CD4-positive, alpha-beta memory T cell (primary cell): ENCODE data around the gene CLTB. TPM values are rescaled to one million over a fixed set of nuclear protein-coding genes. Genes with fewer than 3 reads are reported as not detected.
A peak's percentile ranks its signal among the peaks of the same experiment; 100 is the strongest.

Experiments used
- CTCF ChIA-PET: fragments of 350-600 bp; sonication (Branson Sonifier 250); formaldehyde crosslinking; loops from one replicate; lab custom pipeline; 2021; ENCODE audit warnings: inconsistent platforms; ENCODE audit not compliant: partially characterized antibody; lab: Charles Lee
- POLR2A ChIA-PET: fragments of 350-600 bp; sonication (Branson Sonifier 250); formaldehyde crosslinking; loops from one replicate; lab custom pipeline; 2021; ENCODE audit not compliant: partially characterized antibody; lab: Charles Lee
- DNase-seq, 5 donors: peaks; one replicate each; pipeline versions ENCODE4 v3.0.0 to v3.0.0-alpha.2; 2020 to 2022; ENCODE audit warnings: mixed read lengths in 1 of 5
- H3K27ac ChIP-seq: one replicate; pipeline ENCODE4 v1.7.0; 2013; ENCODE audit warnings: low read depth, low read length
- H3K27me3 ChIP-seq: 2 replicates; pipeline ENCODE4 v1.7.0; 2013; ENCODE audit warnings: mild to moderate bottlenecking, low read length, moderate library complexity; ENCODE audit not compliant: insufficient read depth
- H3K36me3 ChIP-seq: 2 replicates; pipeline ENCODE4 v1.7.0; 2013; ENCODE audit warnings: mild to moderate bottlenecking, low read length, moderate library complexity; ENCODE audit not compliant: insufficient read depth
- H3K4me1 ChIP-seq: 2 replicates; pipeline ENCODE4 v1.7.0; 2013; ENCODE audit warnings: mild to moderate bottlenecking, low read length, moderate library complexity; ENCODE audit not compliant: insufficient read depth
- H3K4me3 ChIP-seq, 2 donors: one replicate each; pipeline ENCODE4 v1.7.0; 2013; ENCODE audit warnings: low read length in 2 of 2, mild to moderate bottlenecking in 1 of 2
- H3K9me3 ChIP-seq, 2 donors: one replicate each; pipeline ENCODE4 v1.7.0; 2013; ENCODE audit warnings: low read length in 2 of 2, control low read depth in 1 of 2; ENCODE audit not compliant: control insufficient read depth in 1 of 2
- H3K27ac Mint-ChIP-seq, 7 donors: one replicate each; pipeline ENCODE4 v1.8.0; 2020 to 2021; ENCODE audit warnings: mixed read lengths in 7 of 7, mild to moderate bottlenecking in 6 of 7, inconsistent platforms in 3 of 7, moderate library complexity in 3 of 7
- H3K27me3 Mint-ChIP-seq, 2 donors: one replicate each; pipeline ENCODE4 v1.8.0; 2020 to 2021; ENCODE audit warnings: mixed read lengths in 2 of 2
- H3K36me3 Mint-ChIP-seq, 2 donors: one replicate each; pipeline ENCODE4 v1.8.0; 2020 to 2021; ENCODE audit warnings: mixed read lengths in 2 of 2, inconsistent platforms in 1 of 2, mild to moderate bottlenecking in 1 of 2
- H3K4me1 Mint-ChIP-seq, 4 donors: one replicate each; pipeline ENCODE4 v1.8.0; 2020 to 2021; ENCODE audit warnings: mixed read lengths in 4 of 4, mild to moderate bottlenecking in 1 of 4
- H3K4me3 Mint-ChIP-seq, 8 donors: one replicate each; pipeline ENCODE4 v1.8.0; 2020 to 2021; ENCODE audit warnings: mixed read lengths in 8 of 8, mild to moderate bottlenecking in 7 of 8, moderate library complexity in 6 of 8, inconsistent platforms in 3 of 8
- H3K9me3 Mint-ChIP-seq, 8 donors: one replicate each; pipeline ENCODE4 v1.8.0; 2020 to 2021; ENCODE audit warnings: mixed read lengths in 8 of 8, mild to moderate bottlenecking in 5 of 8, inconsistent platforms in 3 of 8, moderate library complexity in 1 of 8
- intact Hi-C: fragments of 100-400 bp; cut with micrococcal nuclease; formaldehyde crosslinking; loops from one replicate; pipeline ENCODE4 v1.15.1; 2023
- microRNA-seq: library from miRNA; unstranded; fragments of <30 nt; microRNA quantifications from one replicate; pipeline ENCODE4 v1.2.0, GENCODE V29; 2021; ENCODE audit warnings: borderline replicate concordance, borderline number of aligned reads, borderline microRNAs expressed, mixed read lengths
- polyA plus RNA-seq, 2 donors: library from polyadenylated mRNA; unstranded; fragments of 300-500 nt; fragmentation: Illumina TruSeq; gene quantifications; one replicate each; pipeline ENCODE4 v1.2.3, GENCODE V29; 2021
- total RNA-seq, 2 experiments: library from RNA; stranded (reverse); gene quantifications; one replicate each; pipeline ENCODE4 v1.2.3, GENCODE V29; 2021

The CLTB gene
- total and polyA plus RNA-seq, 4 experiments from 2014 or later: 34.8 to 76.6 (median 52.4) TPM

DNA sequence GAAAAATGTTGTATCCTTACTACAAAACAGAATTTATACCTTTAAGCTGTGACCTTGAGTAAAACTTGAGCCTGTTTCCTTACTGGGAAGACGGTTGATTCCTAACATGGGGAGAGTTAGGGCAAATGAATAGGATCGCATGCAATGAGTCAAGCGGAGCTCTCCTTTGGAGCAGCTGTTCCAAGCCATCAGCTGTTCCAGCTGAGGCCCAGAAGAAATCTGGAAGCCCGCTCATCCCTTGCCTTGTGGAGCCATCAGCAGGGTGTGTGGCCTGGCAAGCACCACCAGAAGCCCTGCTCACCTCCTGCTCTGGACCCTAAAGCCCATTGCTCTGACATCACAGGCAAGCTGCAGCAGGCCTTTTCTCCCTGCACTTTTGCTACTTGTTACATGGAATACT is 62.8 kb downstream of the CLTB start:
- H3K9me3 ChIP-seq: no peaks in the 10 kb centered on the region
- Mint-ChIP-seq H3K9me3 (no peaks in the 10 kb centered on the region), H3K4me3 (no peak overlapping the region), H3K36me3 (peaks cover 45 to 91% of the 10 kb centered on the region in 2 donors), H3K27ac (peak overlapping the region in 3 of 7 donors; percentile 2 to 24 (median 15)), H3K4me1 (peaks cover 17 to 40% (median 29%) of the 10 kb centered on the region in 4 donors), H3K27me3 (no peaks in the 10 kb centered on the region)
- intact Hi-C loops: no loop called here
- peaks cover 69% of the 10 kb centered on the region for H3K36me3 ChIP-seq
- ChIA-PET POLR2A (interaction anchor here (3.8 kb wide), 1 partner anchor 8 kb away, joined by 19 read pairs; the partner anchor contains the start of gene KIAA1191), CTCF (interaction anchor here (0.6 to 1.2 kb wide), 2 partner anchors 8 to 55 kb away, joined by 3 to 5 read pairs; partner anchors contain the start of gene KIAA1191)
- no peak overlapping the region for H3K4me3 ChIP-seq
- no peaks in the 10 kb centered on the region for H3K27me3 ChIP-seq
- H3K27ac ChIP-seq: no peak overlapping the region
- H3K4me1 ChIP-seq: no peaks in the 10 kb centered on the region
- DNase-seq: no peak

DNA sequence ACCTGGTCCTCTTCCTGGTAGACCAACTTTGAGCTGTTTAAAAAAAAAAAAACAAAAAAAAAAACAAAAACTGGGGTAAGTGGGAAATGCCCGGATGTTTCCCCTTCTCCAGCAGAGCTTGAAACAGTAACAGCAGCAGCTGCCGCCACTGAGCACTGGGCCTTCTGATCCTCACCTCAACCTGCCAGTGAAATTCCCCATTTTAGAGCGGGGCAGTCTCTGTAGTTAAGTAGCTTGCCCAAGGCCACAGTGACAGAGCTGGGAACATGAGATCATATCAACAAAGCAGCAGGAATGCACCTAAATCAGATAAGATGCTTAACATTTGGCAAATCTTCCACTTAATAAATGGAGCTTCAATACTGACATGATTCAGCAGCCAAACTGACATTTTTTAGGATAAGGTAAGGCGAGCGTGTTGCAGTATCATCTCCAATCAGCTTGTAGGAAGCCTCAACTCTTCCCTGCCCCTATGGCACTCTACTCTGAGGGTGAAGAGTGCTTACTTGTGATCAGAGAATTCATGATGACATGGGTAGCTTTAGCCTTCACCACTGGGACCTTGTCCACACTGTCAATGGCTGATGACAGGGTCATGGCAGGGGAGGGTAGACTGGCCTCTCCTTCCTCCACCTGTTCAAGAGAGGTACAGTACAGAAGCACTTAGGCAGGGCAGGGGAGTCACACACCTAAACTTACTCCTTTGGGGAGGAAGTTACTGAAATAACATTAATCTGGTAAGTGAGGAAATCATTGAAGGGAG is 64.0 kb downstream of the CLTB start:
- Mint-ChIP-seq H3K4me1 (peaks cover 12 to 29% (median 20%) of the 10 kb centered on the region in 4 donors), H3K27ac (peak overlapping the region in 3 of 7 donors; percentile 8 to 80 (median 44)), H3K36me3 (peaks cover 46 to 91% of the 10 kb centered on the region in 2 donors), H3K27me3 (no peaks in the 10 kb centered on the region), H3K9me3 (no peaks in the 10 kb centered on the region), H3K4me3 (no peak overlapping the region)
- no peak overlapping the region for H3K27ac ChIP-seq
- no peaks in the 10 kb centered on the region for H3K4me1 ChIP-seq
- POLR2A ChIA-PET: interaction anchor here (0.7 to 3.8 kb wide), 2 partner anchors 10 to 190 kb away, joined by 3 to 19 read pairs; partner anchors contain the start of gene KIAA1191
- intact Hi-C loops: no loop called here
- H3K4me3 ChIP-seq: no peak overlapping the region
- CTCF ChIA-PET: interaction anchor here (0.8 kb wide), 1 partner anchor 10 kb away, joined by 4 read pairs; the partner anchor contains the start of gene KIAA1191
- no peaks in the 10 kb centered on the region for H3K9me3 ChIP-seq
- DNase-seq: no peak
- H3K27me3 ChIP-seq: no peaks in the 10 kb centered on the region
- H3K36me3 ChIP-seq: peaks cover 69% of the 10 kb centered on the region

GRCh38 chr5:176350416-176350815 is 65.9 kb downstream of the CLTB start:
- H3K27me3 Mint-ChIP-seq: no peaks in the 10 kb centered on the region
- DNase-seq: no peak
- no peaks in the 10 kb centered on the region for H3K9me3 Mint-ChIP-seq
- Histone ChIP-seq H3K4me3 (no peak overlapping the region), H3K36me3 (peaks cover 77% of the 10 kb centered on the region), H3K9me3 (no peaks in the 10 kb centered on the region), H3K4me1 (no peaks in the 10 kb centered on the region), H3K27ac (no peak overlapping the region), H3K27me3 (no peaks in the 10 kb centered on the region)
- intact Hi-C loops: no loop called here
- ChIA-PET POLR2A (interaction anchor here (3.8 kb wide), 1 partner anchor 11 kb away, joined by 19 read pairs; the partner anchor contains the start of gene KIAA1191), CTCF (no interaction called here)
- H3K27ac Mint-ChIP-seq: peak overlapping the region in 2 of 7 donors; percentile 54 to 62
- peaks cover 8 to 24% (median 14%) of the 10 kb centered on the region in 4 donors for H3K4me1 Mint-ChIP-seq
- no peak overlapping the region for H3K4me3 Mint-ChIP-seq
- peaks cover 45 to 90% of the 10 kb centered on the region in 2 donors for H3K36me3 Mint-ChIP-seq

GRCh38 chr5:176342766-176343458 is 73.4 kb downstream of the CLTB start:
- intact Hi-C loops: no loop called here
- H3K27me3 ChIP-seq: no peaks in the 10 kb centered on the region
- no peak for DNase-seq
- Mint-ChIP-seq H3K27me3 (no peaks in the 10 kb centered on the region), H3K4me1 (no peaks in the 10 kb centered on the region), H3K4me3 (no peak overlapping the region), H3K36me3 (peaks cover 13 to 58% of the 10 kb centered on the region in 2 donors), H3K9me3 (no peaks in the 10 kb centered on the region), H3K27ac (peak overlapping the region in 5 of 7 donors; percentile 10 to 63 (median 18))
- H3K4me1 ChIP-seq: no peaks in the 10 kb centered on the region
- no peak overlapping the region for H3K27ac ChIP-seq
- CTCF ChIA-PET: interaction anchor here (0.6 kb wide), 1 partner anchor 80 kb away, joined by 3 read pairs; no protein-coding TSS in a partner anchor
- no peak overlapping the region for H3K4me3 ChIP-seq
- peaks cover 22% of the 10 kb centered on the region for H3K36me3 ChIP-seq
- POLR2A ChIA-PET: interaction anchor here (0.9 kb wide), 1 partner anchor 19 kb away, joined by 3 read pairs; the partner anchor contains the start of gene KIAA1191
- H3K9me3 ChIP-seq: no peaks in the 10 kb centered on the region

Small RNA genes within 50 kb of the gene (microRNA-seq; reads per million reads assigned to microRNA genes)
- gene MIR1271: 10.3 reads per million, percentile 40 among the genes with 10 or more reads in this experiment

Other genes with a start within 250 kb of the CLTB start
- 10 to 100 TPM; 25.3 to 27.3 TPM for gene SIMC1, start 178.1 kb downstream of the CLTB start, total RNA-seq
- gene SIMC1, start 178.1 kb downstream of the CLTB start, polyA plus RNA-seq: 10 to 100 TPM in 1 of 2 donors, 1 to 10 TPM in 1; 3.1 to 17.8 TPM
- 10 to 100 TPM; 73.3 to 76.6 TPM for gene KIAA1191, start 54.8 kb downstream of the CLTB start, total RNA-seq
- 10 to 100 TPM; 53.6 to 71.5 TPM for gene KIAA1191, start 54.8 kb downstream of the CLTB start, polyA plus RNA-seq
- gene ARL10, start 51.1 kb downstream of the CLTB start, total RNA-seq: 10 to 100 TPM; 14.7 to 17.9 TPM
- 1 to 10 TPM in 1 of 2 donors, under 1 TPM in 1; 0.60 to 1.2 TPM for gene ARL10, start 51.1 kb downstream of the CLTB start, polyA plus RNA-seq
- gene NOP16, start 27.9 kb downstream of the CLTB start, total RNA-seq: 10 to 100 TPM; 16.9 to 19.4 TPM
- 10 to 100 TPM; 19.3 to 46.3 TPM for gene NOP16, start 27.9 kb downstream of the CLTB start, polyA plus RNA-seq
- 10 to 100 TPM; 81.3 to 83.4 TPM for gene HIGD2A, start 27.8 kb downstream of the CLTB start, total RNA-seq
- gene HIGD2A, start 27.8 kb downstream of the CLTB start, polyA plus RNA-seq: 100 to 1,000 TPM; 191 to 224 TPM
- gene FAF2, start 31.8 kb upstream of the CLTB start, total RNA-seq: 10 to 100 TPM; 32.3 to 33.6 TPM
- 10 to 100 TPM; 10.8 to 18.4 TPM for gene FAF2, start 31.8 kb upstream of the CLTB start, polyA plus RNA-seq
- 100 to 1,000 TPM; 247 to 262 TPM for gene RNF44, start 120.9 kb upstream of the CLTB start, total RNA-seq
- gene RNF44, start 120.9 kb upstream of the CLTB start, polyA plus RNA-seq: 1 to 10 TPM; 1.1 to 7.1 TPM
- 1 to 10 TPM; 2.9 TPM for gene CDHR2, start 132.8 kb upstream of the CLTB start, total RNA-seq
- gene CDHR2, start 132.8 kb upstream of the CLTB start, polyA plus RNA-seq: not detected
- under 1 TPM; 0.41 to 0.44 TPM for gene GPRIN1, start 193.6 kb upstream of the CLTB start, total RNA-seq
- under 1 TPM in 1 of 2 donors, not detected in 1; 0.37 TPM for gene GPRIN1, start 193.6 kb upstream of the CLTB start, polyA plus RNA-seq
- not detected for gene SNCB, start 214.0 kb upstream of the CLTB start, total RNA-seq
- not detected for gene SNCB, start 214.0 kb upstream of the CLTB start, polyA plus RNA-seq
- not detected for gene EIF4E1B, start 214.1 kb upstream of the CLTB start, total RNA-seq
- gene EIF4E1B, start 214.1 kb upstream of the CLTB start, polyA plus RNA-seq: not detected
- 10 to 100 TPM; 27.4 to 30.7 TPM for gene TSPAN17, start 230.9 kb upstream of the CLTB start, total RNA-seq
- 10 to 100 TPM; 16.0 to 26.7 TPM for gene TSPAN17, start 230.9 kb upstream of the CLTB start, polyA plus RNA-seq